Left lung (tissue), 10 donors: Measurements from ENCODE around the gene CRYGS. TPM values are rescaled to one million over a fixed set of nuclear protein-coding genes. Genes with fewer than 3 reads are reported as not detected.
"Not testable (repeated sequence)": the region's sequence is repeated elsewhere in the genome, so short reads cannot be mapped to it uniquely, and the experiment has no call there.

Source experiments
- ATAC-seq: fragments of 200-7000 bp; cut with Tn5 transposase; one replicate; pipeline ENCODE4 v1.9.1; 2020; ENCODE audit warnings: moderate library complexity
- DNase-seq, 4 donors: peaks; one replicate each; pipeline ENCODE4 v3.0.0-alpha.2; 2013 to 2020
- H3K27ac ChIP-seq, 2 donors: fragments of 200-600 bp; sonication (generic) in 1 of 2; one replicate each; pipeline versions ENCODE4 v1.5.0 to v1.8.0; 2020 to 2021
- H3K27me3 ChIP-seq, 2 donors: fragments of 200-600 bp; sonication (generic) in 1 of 2; one replicate each; pipeline versions ENCODE4 v1.5.0 to v1.8.0; 2020 to 2021
- H3K36me3 ChIP-seq, 2 donors: fragments of 200-600 bp; sonication (generic) in 1 of 2; one replicate each; pipeline versions ENCODE4 v1.5.0 to v1.8.0; 2020 to 2021
- H3K4me1 ChIP-seq, 2 donors: fragments of 200-600 bp; one replicate each; pipeline ENCODE4 v1.8.0; 2021
- H3K4me3 ChIP-seq, 2 donors: fragments of 200-600 bp; sonication (generic) in 1 of 2; one replicate each; pipeline versions ENCODE4 v1.5.0 to v1.8.0; 2020 to 2021; ENCODE audit warnings: mild to moderate bottlenecking in 1 of 2
- H3K9me3 ChIP-seq, 2 donors: fragments of 200-600 bp; sonication (generic) in 1 of 2; one replicate each; pipeline versions ENCODE4 v1.5.0 to v1.8.0; 2020 to 2021
- intact Hi-C, 2 donors: fragments of 100-400 bp; cut with DNase I; formaldehyde crosslinking; loops; one replicate each; pipeline versions ENCODE4 v1.11.2 to v1.14.2; 2022
- polyA plus RNA-seq, 6 donors: library from polyadenylated mRNA; unstranded; fragments of 120-200 nt; gene quantifications; one replicate each; pipeline ENCODE4 v1.2.1, GENCODE V29; 2013; ENCODE audit not compliant: insufficient read length in 6 of 6
- total RNA-seq, 2 donors: library from RNA; stranded (reverse); fragmentation: NEBNext Ultra II Directional; extraction: Animal tissue kit (Norgen Biotek cat#: 25700); gene quantifications; one replicate each; pipeline ENCODE4 v1.2.1, GENCODE V29; 2021
- TF ChIP-seq, protein P1 (sequence below), 2 donors: fragments of 200-600 bp; sonication (generic) in 1 of 2; IDR thresholded peaks; one replicate each; pipeline versions ENCODE4 v1.5.0 to v1.8.0; 2021; ENCODE audit warnings: antibody characterized with exemption in 2 of 2
- donor health status: DM: no; HTN: yes; CAD: no.
- donor health status: DM: no; HTN: no; CAD: no.

Gene CRYGS
- total and polyA plus RNA-seq, 8 donors = 1.8 to 10.6 (median 9.0) TPM

DNA sequence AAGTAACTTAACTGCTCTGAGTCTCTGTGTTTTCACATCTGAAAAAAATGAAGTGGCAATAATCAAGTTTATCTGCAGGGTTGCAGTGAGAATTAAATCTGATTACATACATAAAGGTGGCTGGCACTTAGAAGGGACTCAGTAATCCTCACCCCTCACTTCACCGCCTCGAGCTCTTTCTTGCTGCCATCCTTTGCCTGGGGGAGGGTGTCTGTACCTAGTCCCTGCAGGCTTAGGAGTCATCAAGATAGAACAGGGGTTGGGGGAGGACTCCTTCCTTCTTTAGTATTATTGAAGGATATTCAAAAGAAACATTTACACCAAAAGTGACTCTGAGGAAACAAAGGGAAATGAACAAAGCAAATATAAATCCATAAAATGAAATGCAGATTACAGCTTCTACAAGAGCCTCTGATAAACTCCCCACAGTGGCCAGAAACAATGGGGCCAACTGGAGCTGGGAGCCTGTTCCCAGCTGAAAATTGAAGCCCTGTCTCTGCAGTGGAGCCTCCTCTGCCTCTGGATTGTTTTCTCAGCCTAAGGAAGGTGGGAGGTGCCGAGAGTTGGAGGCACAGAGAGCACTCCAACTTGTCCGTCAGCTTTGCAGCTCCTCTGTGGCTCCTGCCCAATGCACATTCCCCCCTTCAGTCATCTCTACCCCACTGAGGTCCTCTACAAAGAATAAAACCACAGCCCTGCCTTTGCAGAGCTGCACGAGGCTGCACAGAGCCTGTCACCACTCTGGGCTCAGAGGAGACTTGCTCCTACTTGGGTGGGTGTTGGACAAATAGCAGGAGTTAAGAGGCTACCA lies 41.8 kb downstream of the CRYGS start:
- Histone ChIP-seq H3K9me3 (peaks cover 0 to 4% of the 10 kb centered on the region in 2 donors), H3K4me3 (no peak overlapping the region), H3K36me3 (no peaks in the 10 kb centered on the region), H3K27me3 (no peaks in the 10 kb centered on the region), H3K4me1 (no peaks in the 10 kb centered on the region), H3K27ac (no peak overlapping the region)
- ATAC-seq (peak; percentile 38), DNase-seq (no peak)
- intact Hi-C loops = no loop called here
- TF ChIP-seq, protein P1, sequence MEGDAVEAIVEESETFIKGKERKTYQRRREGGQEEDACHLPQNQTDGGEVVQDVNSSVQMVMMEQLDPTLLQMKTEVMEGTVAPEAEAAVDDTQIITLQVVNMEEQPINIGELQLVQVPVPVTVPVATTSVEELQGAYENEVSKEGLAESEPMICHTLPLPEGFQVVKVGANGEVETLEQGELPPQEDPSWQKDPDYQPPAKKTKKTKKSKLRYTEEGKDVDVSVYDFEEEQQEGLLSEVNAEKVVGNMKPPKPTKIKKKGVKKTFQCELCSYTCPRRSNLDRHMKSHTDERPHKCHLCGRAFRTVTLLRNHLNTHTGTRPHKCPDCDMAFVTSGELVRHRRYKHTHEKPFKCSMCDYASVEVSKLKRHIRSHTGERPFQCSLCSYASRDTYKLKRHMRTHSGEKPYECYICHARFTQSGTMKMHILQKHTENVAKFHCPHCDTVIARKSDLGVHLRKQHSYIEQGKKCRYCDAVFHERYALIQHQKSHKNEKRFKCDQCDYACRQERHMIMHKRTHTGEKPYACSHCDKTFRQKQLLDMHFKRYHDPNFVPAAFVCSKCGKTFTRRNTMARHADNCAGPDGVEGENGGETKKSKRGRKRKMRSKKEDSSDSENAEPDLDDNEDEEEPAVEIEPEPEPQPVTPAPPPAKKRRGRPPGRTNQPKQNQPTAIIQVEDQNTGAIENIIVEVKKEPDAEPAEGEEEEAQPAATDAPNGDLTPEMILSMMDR (IDR thresholded peaks at IDR 0.05) = no peak

DNA sequence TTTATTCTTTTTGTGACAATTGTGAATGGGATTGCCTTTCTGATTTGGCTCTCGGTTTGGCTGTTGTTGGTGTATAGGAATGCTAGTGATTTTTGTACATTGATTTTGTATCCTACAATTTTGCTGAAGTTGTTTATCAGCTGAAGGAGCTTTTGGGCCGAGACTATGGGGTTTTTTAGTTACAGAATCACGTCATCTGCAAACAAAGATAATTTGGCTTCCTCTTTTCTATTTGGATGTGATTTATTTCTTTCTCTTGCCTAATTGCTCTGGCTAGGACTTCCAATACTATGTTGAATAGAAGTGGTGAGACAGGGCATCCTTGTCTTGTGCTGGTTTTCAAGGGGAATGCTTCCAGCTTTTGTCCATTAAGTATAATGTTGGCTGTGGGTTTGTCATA lies 44.2 kb downstream of the CRYGS start:
- H3K9me3 ChIP-seq, DNase-seq, H3K27ac ChIP-seq, H3K4me3 ChIP-seq, H3K36me3 ChIP-seq, H3K27me3 ChIP-seq, ATAC-seq, intact Hi-C loops, H3K4me1 ChIP-seq: not testable (repeated sequence)

DNA sequence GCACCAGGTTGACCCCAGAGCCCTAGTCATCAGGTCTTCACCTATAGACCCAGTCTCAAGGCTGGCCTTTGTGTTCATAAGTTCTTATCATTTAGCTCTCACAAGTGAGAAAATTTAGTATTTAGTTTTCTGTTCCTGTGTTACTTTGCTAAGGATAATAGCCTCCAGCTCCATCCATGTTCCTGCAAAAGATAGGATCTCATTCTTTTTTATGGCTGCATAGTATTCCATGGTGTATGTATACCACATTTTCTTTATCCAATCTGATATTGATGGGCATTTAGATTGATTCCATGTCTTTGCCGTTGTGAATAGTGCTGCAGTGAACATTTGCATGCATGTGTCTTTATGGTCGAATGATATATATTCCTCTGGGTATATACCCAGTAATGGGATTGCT lies 46.2 kb downstream of the CRYGS start:
- H3K27me3 ChIP-seq, intact Hi-C loops, ATAC-seq, DNase-seq, H3K36me3 ChIP-seq, H3K9me3 ChIP-seq, H3K4me1 ChIP-seq, H3K27ac ChIP-seq, H3K4me3 ChIP-seq: not testable (repeated sequence)

DNA sequence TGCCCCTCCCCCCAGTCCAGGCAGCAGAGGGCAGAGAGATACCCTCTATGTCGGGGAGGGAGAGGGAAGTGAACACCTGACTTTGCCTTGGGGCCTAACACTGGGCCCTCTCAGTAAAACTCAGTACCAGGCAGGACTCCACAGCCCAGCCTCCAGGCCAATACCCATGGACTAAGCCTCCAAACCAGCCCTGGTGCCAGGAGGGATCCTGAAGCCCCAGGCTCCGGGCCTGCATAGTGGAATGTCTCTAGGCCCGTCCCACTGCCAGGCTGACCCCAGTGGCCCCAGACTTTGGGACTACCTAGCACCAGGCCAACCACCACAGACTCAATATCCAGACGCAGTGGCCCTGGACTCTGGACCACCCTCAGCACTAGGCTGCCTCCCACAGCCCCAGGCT lies 46.6 kb downstream of the CRYGS start:
- ATAC-seq = no peak

DNA sequence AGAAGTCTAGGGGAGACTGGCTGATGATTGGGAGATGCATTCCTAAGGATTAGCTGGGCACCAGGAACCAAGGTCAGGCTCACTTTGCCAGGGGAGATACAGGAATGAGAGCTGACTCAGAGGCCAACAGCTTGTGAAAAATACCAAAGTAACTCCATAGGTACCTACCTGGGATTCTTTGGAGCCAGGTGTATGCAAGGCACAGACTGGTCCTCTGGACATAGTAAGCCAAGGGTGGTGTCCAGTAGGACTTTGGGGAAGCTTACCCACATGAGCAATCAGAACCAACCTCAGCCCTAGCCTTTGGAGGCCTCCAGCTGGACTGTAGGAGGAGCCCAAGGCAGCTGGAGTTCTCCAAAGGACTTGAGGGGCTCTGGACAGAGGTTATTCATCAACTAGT lies 47.5 kb downstream of the CRYGS start:
- TF ChIP-seq, protein P1 (IDR thresholded peaks at IDR 0.05) = no peak
- no peaks in the 10 kb centered on the region for H3K27me3 ChIP-seq
- no peak overlapping the region for H3K27ac ChIP-seq
- no peaks in the 10 kb centered on the region for H3K36me3 ChIP-seq
- intact Hi-C loops = no loop called here
- H3K4me3 ChIP-seq = no peak overlapping the region
- ATAC-seq (no peak), DNase-seq (no peak)
- H3K4me1 ChIP-seq = no peaks in the 10 kb centered on the region
- peaks cover 0 to 4% of the 10 kb centered on the region in 2 donors for H3K9me3 ChIP-seq

More for the DNA sequence above, 46.6 kb downstream of the CRYGS start:
- no peaks in the 10 kb centered on the region for H3K36me3 ChIP-seq
- H3K4me1 ChIP-seq = no peaks in the 10 kb centered on the region
- no peak for DNase-seq
- no peak overlapping the region for H3K27ac ChIP-seq
- H3K9me3 ChIP-seq = peaks cover 0 to 4% of the 10 kb centered on the region in 2 donors
- TF ChIP-seq, protein P1 (IDR thresholded peaks at IDR 0.05) = no peak
- no peak overlapping the region for H3K4me3 ChIP-seq
- intact Hi-C loops = no loop called here
- H3K27me3 ChIP-seq = no peaks in the 10 kb centered on the region

DNA sequence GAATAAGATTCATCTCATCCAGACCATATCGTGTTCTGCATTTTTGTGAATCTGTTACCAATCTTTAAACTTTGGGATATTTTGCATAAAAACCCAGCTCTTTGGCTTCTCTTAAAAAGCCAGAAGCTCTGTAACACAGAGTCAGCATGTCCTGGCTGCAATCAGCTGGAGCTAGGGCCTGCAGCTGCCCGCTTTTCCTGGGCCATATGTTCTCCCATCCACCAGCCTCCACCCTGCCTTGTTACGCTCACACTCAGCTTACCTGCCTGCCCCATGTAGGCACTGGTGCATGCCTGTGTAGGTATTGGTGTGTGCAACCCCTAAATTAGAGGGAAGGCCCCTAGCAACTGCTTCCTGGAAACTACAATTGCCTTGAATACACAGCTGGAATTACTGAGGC lies 48.2 kb downstream of the CRYGS start:
- intact Hi-C loops = no loop called here
- H3K4me3 ChIP-seq = no peak overlapping the region
- TF ChIP-seq, protein P1 (IDR thresholded peaks at IDR 0.05) = no peak
- no peak overlapping the region for H3K27ac ChIP-seq
- DNase-seq (no peak), ATAC-seq (no peak)
- H3K36me3 ChIP-seq = no peaks in the 10 kb centered on the region
- H3K27me3 ChIP-seq = no peaks in the 10 kb centered on the region
- H3K4me1 ChIP-seq = no peaks in the 10 kb centered on the region
- peaks cover 0 to 4% of the 10 kb centered on the region in 2 donors for H3K9me3 ChIP-seq
